ENCODE measurements around the gene PHF24.
"Not testable (repeated sequence)": the region's sequence is repeated elsewhere in the genome, so short reads cannot be mapped to it uniquely, and the experiment has no call there.

PHF24 gene

DNA sequence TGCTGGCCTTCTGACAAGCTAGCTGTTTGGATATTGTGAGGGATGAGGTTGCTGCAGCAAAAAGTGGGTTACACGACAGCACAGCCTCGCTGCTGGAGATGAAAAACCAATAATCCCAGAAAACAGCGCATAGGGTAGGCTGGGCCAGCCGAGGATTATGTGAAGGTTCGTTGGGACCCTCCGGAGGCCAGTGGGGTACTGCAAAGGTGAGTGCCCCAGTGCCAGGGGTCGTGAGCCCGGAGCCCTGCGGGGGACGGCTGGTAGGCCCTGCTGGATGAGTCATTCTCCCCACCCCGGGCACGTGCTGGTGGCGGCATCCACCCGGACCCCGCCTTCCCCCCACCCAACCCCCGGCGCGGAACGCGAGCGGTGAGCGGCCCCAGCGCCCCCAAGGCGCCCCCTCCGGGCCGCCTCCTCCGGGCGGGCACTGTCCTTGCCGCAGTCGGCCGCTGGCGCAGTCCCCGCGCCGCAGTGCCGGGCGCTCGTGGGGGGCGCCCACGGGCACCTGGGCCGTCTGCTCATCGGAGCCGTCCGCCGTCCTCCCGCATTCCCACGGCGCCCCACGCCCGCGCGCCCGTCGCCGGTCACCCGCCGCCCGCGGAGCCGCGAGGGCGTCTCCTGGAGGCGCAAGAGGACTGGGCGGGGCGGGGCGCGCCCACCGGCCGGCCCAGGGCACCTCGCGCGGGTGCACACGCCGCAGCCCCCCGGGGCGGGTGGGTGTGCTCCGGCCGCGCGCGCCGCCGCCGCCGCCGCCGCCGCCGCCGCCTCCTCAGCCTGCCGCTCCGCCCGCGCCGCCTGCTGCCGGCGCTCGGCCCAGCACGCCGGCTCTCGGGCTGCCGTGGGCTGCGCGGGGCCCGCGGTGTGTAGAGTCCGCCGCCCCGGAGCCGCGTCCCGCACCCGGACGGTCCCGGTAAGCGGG is at the start of gene PHF24:
PHF24 (plus strand) TSS at position 794 of the 919 bp plus-strand sequence. CDS start 13,014 bp downstream, outside the sequence.
- DNase-seq (ENCODE audit: low read depth in 2 of 2) = peak in 1 of 2 donors; percentile 20

- DNase-seq (ENCODE audit: low read depth in 2 of 2) = no peak
Measured at GRCh38 chr9:34927061-34927460, 31.0 kb upstream of the PHF24 start.

DNA sequence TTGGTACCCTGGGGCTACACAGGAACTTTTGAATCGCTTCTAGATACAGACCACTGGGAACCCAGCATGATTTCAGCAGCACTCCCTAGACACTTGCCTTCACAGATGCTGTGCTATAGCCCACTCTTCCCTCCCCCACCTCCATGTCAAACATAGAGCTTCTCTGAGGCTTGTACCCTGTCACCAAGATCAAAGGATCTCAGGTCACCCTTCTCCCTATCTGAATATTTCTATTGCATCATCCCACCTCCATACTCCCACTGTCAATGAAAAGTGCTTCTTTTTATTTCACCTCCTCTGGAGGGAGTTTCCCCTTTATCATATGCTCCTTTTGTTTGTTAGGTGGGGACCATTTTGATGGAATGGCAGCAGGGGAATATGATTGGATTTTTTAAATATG is 29.2 kb upstream of the PHF24 start:
- DNase-seq (ENCODE audit: low read depth in 2 of 2) = no peak

DNA sequence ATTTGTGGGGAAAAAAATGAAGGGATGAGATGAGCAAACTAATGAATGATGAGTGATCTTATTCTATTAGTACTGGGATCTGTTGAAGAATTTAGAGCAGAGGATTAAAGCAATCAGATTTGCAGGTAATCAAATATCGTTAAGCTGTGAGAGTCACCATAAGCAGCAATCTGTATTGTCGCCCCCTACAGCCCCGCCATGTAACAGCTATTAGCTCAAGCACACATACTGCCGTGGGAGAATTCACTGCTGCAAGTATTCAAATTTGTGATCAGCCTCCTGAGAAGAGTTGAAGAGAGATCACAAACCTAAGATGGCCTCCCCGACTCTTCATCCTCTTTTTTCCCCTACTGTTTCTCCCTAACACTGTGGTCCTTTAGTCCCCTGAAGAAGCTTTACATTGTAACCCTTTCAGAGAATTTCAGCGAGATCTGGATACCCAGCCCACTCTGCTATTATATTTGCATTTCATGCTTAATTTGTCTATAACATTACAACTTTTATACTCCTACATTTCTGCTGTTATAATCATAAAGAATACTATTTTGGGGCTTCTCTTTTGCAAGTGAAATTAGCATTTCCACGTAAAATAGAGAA is 28.5 kb upstream of the PHF24 start:
- peak in 1 of 2 donors; percentile 7 for DNase-seq (ENCODE audit: low read depth in 2 of 2)

GRCh38 chr9:34939989-34940388 is 18.1 kb upstream of the PHF24 start:
- DNase-seq (ENCODE audit: low read depth in 2 of 2) = not testable (repeated sequence)

DNA sequence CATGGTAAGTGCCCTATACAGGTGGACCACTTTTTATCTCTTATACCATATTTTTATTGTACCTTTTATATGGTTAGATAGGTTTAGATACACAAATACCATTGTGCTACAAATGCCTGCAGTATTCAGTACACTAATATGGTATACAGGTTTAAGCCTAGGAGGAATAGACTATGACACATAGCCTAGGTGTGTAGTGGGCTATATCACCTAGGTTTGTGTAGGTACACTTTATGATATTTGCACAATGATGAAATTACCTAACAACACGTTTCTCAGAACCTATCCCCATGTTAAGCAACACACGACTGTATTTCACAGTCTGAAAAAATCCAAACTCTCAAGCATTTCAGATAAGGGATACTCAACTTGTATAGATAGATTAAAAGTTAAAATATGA is 9.6 kb upstream of the PHF24 start:
- DNase-seq (ENCODE audit: low read depth in 2 of 2) = no peak

- no peak for DNase-seq (ENCODE audit: low read depth in 2 of 2)
Measured at GRCh38 chr9:34954225-34954624, 3.9 kb upstream of the PHF24 start.

DNA sequence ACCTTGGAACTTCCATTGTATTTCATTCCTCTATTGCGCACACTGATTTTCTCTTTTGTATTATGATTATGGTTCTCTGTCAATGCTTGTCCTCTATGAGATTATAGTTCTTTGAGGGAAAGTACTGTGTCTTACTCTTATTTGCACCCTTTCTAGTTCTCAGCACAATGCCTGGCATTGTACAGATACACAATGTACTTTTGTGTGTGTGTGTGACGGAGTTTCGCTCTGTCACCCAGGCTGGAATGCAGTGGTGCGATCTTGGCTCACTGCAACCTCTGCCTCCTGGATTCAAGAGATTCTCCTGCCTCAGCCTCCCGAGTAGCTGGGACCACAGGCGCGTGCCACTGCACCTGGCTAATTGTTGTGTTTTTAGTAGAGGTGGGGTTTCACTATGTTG is 2.0 kb upstream of the PHF24 start:
- DNase-seq (ENCODE audit: low read depth in 2 of 2) = not testable (repeated sequence)

DNA sequence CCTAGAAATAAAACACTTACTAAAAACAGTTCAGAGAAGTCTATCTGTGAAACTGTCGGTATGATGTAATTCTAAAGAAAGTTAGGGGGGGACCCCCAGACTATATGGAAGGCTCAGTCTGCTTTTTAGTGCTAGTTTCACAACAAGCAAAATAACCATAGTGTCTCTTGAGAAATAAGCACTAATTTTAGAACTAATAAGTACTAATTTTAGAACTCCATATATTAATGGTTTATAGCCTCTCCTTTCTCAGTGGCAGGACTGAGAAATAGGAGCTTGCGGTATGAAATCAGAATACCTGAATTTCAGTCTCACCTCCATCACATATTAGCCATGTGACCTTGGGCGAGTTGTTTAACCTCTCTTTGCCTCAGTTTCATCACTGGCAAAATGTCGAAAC is 1.4 kb upstream of the PHF24 start:
- no peak for DNase-seq (ENCODE audit: low read depth in 2 of 2)

DNA sequence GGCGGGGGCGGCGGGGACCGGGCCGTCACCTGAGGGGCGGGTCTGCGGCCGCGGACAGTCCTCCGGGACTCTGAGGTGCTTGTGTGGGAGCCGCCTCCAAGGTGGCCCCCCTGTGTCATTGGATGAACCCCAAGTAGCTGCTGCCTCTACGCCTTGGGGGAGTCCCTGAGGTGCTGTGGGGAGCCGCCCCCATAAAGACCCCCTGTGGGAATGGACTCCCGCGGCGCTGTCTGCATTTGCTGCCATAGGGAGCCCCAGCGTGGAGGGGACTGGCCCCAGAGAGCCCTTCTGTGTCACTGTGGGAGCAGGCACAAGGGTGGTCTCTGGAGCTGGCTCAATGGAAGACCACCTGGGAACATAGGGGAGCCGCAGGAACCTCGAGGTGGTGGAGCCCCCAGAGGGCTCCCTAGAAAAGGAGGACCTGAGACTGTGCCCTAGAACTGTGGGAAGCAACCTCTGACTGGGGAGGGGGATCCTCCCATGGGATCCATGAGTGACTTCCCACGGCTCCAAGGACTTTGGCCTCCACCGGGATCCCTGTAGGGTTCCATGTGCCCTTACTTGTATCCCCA is 412 bp downstream of the PHF24 start:
- no peak for DNase-seq (ENCODE audit: low read depth in 2 of 2)

DNA sequence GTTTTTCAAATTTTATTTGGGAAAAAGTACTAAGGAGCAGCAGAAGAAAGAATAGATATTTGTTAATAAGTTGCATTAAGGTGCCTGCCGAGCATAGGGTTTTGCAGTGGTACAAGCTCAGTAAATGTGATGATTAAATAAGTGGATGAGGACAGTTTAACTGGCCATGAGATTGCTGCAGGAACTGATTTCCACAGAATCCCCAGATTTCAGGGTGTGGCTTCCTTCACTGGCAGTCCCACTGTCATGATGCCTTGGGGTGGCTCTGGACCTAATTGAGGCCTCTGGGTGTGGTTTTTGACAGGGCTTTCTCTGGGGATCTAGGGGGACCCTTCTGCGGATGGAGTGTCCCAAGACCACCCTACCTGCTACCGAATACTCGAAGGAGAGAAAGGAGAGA is 1.4 kb downstream of the PHF24 start:
- no peak for DNase-seq (ENCODE audit: low read depth in 2 of 2)

- no peak for DNase-seq (ENCODE audit: low read depth in 2 of 2)
Measured at GRCh38 chr9:34961574-34962490, 3.7 kb downstream of the PHF24 start.

DNA sequence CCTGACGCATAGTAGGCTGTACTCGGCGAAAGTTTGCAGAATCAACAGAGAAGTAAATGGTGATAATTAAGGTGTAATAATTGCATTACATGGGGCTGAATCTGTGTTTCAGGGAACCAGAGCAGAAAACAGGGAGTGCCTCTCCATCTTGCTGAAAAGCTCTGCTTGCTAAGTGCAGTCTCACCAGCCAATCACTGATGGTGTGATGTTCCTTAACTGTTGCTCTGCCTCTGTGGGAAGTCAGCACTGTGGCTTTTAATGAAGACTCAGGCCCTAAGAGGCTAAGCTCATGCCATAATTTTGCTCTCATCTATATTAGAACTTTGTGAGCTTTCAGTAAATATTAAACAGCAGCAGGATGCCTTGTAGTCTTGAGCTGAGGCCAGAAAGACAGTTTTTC is 4.5 kb downstream of the PHF24 start:
- no peak for DNase-seq (ENCODE audit: low read depth in 2 of 2)

DNA sequence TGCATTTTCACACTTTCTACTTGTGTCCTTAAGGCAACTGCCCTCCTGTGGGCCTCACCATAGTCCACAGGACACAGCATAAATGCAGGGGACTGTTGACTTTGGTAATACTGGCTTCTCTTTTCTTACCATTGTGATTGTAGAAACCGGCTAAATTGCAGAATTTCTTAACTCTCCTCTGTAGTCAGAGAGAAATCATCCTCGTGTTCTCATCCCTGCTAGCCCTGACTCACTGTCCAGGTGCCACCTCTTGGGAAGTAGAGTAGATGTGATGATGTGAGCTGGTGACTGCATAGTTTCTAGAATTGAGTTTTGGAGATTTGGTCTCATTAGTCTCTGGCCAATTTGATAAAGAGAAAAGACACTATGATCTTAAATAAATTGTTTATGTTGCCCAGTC is 5.5 kb downstream of the PHF24 start:
- DNase-seq (ENCODE audit: low read depth in 2 of 2) = no peak

GRCh38 chr9:34964458-34964857 is 6.4 kb downstream of the PHF24 start:
- DNase-seq (ENCODE audit: low read depth in 2 of 2) = no peak

GRCh38 chr9:34971146-34971811 is 13.2 kb downstream of the PHF24 start:
- no peak for DNase-seq (ENCODE audit: low read depth in 2 of 2)

DNA sequence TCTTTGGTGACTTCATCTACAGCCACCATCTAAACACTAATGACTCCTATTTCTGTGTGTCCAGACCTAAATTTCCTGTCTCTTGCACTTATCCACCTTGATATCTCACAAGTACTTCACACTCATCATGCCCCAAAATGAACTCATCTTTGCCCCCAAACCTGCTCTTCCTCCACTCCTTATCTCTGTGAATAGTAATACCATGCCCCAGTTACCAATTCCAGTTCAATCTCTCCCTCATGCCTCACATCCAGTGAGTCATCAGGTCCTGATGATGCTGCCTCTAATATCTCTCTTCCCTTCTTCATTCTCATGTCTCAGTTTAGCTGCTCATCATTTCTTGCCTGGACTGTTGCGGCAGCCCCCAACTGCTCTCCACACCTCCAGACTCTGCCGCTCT is 16.6 kb downstream of the PHF24 start:
- DNase-seq (ENCODE audit: low read depth in 2 of 2) = no peak

DNA sequence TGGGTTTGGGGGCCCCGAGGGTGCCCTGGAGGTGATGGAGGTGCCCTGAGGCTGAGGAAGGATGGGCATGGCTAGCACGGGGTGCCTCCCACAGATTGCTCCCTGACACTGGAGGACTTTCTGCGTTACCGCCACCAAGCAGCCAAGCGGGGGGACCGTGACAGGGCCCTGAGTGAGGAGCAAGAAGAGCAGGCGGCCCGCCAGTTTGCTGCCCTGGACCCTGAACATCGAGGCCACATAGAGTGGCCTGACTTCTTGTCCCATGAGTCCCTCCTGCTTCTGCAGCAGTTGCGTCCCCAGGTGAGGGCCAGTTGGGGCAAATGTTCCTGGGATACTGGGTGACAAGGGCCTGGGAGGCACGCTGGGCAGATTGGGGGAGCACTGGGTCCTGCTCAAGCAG is 18.4 kb downstream of the PHF24 start:
- no peak for DNase-seq (ENCODE audit: low read depth in 2 of 2)

GRCh38 chr9:34976992-34977391 is 18.9 kb downstream of the PHF24 start:
- DNase-seq (ENCODE audit: low read depth in 2 of 2) = no peak

DNA sequence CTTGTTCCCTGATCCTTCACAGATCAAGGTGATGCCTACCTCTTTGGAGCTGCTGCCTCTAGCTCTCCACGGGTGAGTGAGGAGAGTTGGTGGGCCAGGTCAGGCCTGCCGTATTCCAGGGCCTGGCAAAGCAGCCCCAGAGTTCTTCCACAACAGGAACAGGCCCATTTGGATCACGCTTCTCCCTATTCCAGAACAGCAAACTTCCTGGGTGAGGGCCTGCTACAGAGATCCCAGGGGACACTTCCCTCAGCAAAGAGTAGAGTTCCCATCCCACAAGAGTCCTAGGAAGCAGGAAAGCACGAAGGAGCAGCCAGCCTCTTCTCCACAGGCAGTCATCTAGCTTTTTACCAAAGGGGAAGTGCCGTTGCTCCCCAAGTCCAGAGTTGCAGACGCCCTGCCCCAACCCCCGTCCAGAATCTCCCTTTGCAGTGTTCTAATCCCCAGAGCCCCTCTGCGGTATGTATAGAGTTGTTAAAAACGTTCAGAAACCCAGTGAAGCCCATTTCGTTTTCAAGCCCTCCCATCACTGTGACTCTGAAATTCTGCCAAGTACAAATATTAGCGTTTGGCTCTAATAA is 22.2 kb downstream of the PHF24 start:
- DNase-seq (ENCODE audit: low read depth in 2 of 2) = no peak

- DNase-seq (ENCODE audit: low read depth in 2 of 2) = no peak
Measured at GRCh38 chr9:34982361-34982760, 24.3 kb downstream of the PHF24 start.

Data from stimulated activated CD8-positive, alpha-beta memory T cell treated with anti-CD3 and anti-CD28 coated beads, Interleukin-2, amount 100 ng/mL, for 1 hour (primary cell).